ENCODE measurements around the gene KCTD18. TPM values are rescaled to one million over a fixed set of nuclear protein-coding genes. Genes with fewer than 3 reads are reported as not detected.

The KCTD18 gene
- total and polyA plus RNA-seq, 4 donors, result 4.4 to 7.9 (median 6.5) TPM

DNA sequence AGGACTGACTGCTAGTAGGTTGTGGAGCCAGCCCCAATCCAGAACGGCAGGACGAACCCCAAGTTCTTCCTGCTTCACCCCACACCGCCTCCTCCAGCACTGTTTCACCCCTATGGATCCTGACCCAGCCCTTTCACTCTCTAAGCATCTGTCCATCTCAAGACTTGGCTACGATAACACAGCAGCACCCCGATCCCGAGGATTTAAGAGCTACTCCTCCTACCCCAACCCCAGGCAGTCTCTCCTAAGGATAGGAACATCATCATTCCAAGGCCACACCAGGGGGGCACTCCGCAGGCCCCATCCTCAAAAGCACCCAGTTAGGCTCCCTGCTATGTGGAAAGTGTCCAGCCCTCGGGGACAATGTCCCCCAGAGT is 645 bp downstream of the KCTD18 start:
- WGBS, result 46% methylated on average over 8 of the region's 8 CpGs
- DNase-seq (ENCODE audit: low spot score), result no peak
- peak overlapping the region; percentile 51 to 74 for H3K27ac ChIP-seq (ENCODE audit: low read depth in 1 of 2, low read length in 2 of 2)
- H3K9ac ChIP-seq (ENCODE audit: low read depth in 1 of 2, low read length in 2 of 2), result peak overlapping the region; percentile 64 to 90
- no peaks in the 10 kb centered on the region for H3K27me3 ChIP-seq (ENCODE audit: control insufficient read depth in 4 of 4, insufficient read depth in 4 of 4, low read length in 3 of 4)
- peaks cover 0 to 13% (median 8%) of the 10 kb centered on the region in 4 donors for H3K4me1 ChIP-seq (ENCODE audit: control insufficient read depth in 4 of 4, insufficient read depth in 4 of 4, low read length in 3 of 4)
- peak overlapping the region; percentile 61 to 79 (median 76) for H3K4me3 ChIP-seq (ENCODE audit: low read depth in 1 of 3, low read length in 3 of 3)
- peaks cover 1 to 10% (median 5%) of the 10 kb centered on the region in 4 donors for H3K36me3 ChIP-seq (ENCODE audit: control insufficient read depth in 4 of 4, insufficient read depth in 3 of 4, low read depth in 1 of 4, low read length in 3 of 4)
- no peak for TF ChIP-seq YY1 (IDR thresholded peaks at IDR 0.05)
- no peak for TF ChIP-seq GABPA (IDR thresholded peaks at IDR 0.05 in 1 of 2, conservative IDR thresholded peaks at IDR 0.05 in 1 of 2)
- no peak for TF ChIP-seq HNF4G (IDR thresholded peaks at IDR 0.05)
- no peak for TF ChIP-seq EGR1 (IDR thresholded peaks at IDR 0.05; ENCODE audit: low read depth in 2 of 2)
- H3K9me3 ChIP-seq (ENCODE audit: control insufficient read depth in 4 of 4, low read length in 3 of 4), result no peaks in the 10 kb centered on the region

DNA sequence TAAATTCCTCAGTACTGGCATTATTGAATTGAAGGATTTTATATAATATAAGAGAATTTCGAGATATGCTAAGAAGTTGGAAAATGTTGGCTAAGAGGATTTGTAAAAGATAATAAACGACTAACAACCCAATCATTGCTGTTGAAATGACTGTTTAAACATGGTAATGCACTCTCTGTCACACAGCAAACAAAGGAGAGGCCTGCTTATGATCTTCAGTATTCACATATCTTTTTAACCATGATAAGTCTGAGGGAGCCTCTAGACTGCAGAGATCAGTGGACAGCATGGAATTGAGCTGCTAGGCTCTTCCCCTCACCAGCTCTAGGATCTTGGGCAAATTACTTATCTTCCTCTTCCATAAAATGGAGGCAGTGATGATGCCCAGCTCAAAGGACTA is 2.7 kb downstream of the KCTD18 start:
- TF ChIP-seq, protein P1, sequence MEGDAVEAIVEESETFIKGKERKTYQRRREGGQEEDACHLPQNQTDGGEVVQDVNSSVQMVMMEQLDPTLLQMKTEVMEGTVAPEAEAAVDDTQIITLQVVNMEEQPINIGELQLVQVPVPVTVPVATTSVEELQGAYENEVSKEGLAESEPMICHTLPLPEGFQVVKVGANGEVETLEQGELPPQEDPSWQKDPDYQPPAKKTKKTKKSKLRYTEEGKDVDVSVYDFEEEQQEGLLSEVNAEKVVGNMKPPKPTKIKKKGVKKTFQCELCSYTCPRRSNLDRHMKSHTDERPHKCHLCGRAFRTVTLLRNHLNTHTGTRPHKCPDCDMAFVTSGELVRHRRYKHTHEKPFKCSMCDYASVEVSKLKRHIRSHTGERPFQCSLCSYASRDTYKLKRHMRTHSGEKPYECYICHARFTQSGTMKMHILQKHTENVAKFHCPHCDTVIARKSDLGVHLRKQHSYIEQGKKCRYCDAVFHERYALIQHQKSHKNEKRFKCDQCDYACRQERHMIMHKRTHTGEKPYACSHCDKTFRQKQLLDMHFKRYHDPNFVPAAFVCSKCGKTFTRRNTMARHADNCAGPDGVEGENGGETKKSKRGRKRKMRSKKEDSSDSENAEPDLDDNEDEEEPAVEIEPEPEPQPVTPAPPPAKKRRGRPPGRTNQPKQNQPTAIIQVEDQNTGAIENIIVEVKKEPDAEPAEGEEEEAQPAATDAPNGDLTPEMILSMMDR (IDR thresholded peaks at IDR 0.05; ENCODE audit: low read depth, low read length, missing input control), result no peak
- TF ChIP-seq RXRA (IDR thresholded peaks at IDR 0.05) (no peak), FOXA1 (IDR thresholded peaks at IDR 0.05) (no peak), NR2F2 (IDR thresholded peaks at IDR 0.05) (no peak)
- TF ChIP-seq, protein P2, sequence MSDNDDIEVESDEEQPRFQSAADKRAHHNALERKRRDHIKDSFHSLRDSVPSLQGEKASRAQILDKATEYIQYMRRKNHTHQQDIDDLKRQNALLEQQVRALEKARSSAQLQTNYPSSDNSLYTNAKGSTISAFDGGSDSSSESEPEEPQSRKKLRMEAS (IDR thresholded peaks at IDR 0.05), result no peak
- H3K4me3 ChIP-seq (ENCODE audit: low read depth in 1 of 3, low read length in 3 of 3), result no peak overlapping the region
- peaks cover 3 to 17% (median 9%) of the 10 kb centered on the region in 4 donors for H3K36me3 ChIP-seq (ENCODE audit: control insufficient read depth in 4 of 4, insufficient read depth in 3 of 4, low read depth in 1 of 4, low read length in 3 of 4)
- H3K27me3 ChIP-seq (ENCODE audit: control insufficient read depth in 4 of 4, insufficient read depth in 4 of 4, low read length in 3 of 4), result no peaks in the 10 kb centered on the region
- H3K27ac ChIP-seq (ENCODE audit: low read depth in 1 of 2, low read length in 2 of 2), result no peak overlapping the region
- peaks cover 0 to 13% (median 8%) of the 10 kb centered on the region in 4 donors for H3K4me1 ChIP-seq (ENCODE audit: control insufficient read depth in 4 of 4, insufficient read depth in 4 of 4, low read length in 3 of 4)
- no peak for DNase-seq (ENCODE audit: low spot score)
- WGBS, result 56% methylated on average over 2 of the region's 2 CpGs
- no peaks in the 10 kb centered on the region for H3K9me3 ChIP-seq (ENCODE audit: control insufficient read depth in 4 of 4, low read length in 3 of 4)
- no peak overlapping the region for H3K9ac ChIP-seq (ENCODE audit: low read depth in 1 of 2, low read length in 2 of 2)

DNA sequence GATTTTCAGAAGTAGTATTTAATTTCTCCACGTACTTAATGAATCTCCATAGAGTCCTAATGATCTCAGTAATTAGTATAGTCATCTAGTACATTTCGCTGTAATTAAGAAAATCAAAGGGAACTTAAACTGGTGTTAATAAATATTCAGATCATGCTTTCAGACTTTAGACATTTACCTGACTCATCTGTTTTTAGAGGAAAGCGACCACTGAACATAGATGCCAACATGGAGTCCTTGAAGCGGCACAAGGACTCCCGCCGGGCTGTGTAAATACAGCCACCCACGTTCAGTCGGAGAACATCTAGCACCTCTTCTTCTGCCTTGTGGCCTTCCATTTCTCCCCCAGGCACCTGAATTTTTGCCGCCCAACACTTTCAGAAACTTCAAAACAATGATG is 3.2 kb downstream of the KCTD18 start:
- DNase-seq (ENCODE audit: low spot score), result no peak
- no peaks in the 10 kb centered on the region for H3K27me3 ChIP-seq (ENCODE audit: control insufficient read depth in 4 of 4, insufficient read depth in 4 of 4, low read length in 3 of 4)
- WGBS, result 90% methylated on average over 9 of the region's 9 CpGs

More for the DNA sequence above, 3.2 kb downstream of the KCTD18 start:
- Histone ChIP-seq H3K36me3 (ENCODE audit: control insufficient read depth in 4 of 4, insufficient read depth in 3 of 4, low read depth in 1 of 4, low read length in 3 of 4) (peaks cover 3 to 17% (median 9%) of the 10 kb centered on the region in 4 donors), H3K9ac (ENCODE audit: low read depth in 1 of 2, low read length in 2 of 2) (no peak overlapping the region), H3K27ac (ENCODE audit: low read depth in 1 of 2, low read length in 2 of 2) (no peak overlapping the region), H3K4me1 (ENCODE audit: control insufficient read depth in 4 of 4, insufficient read depth in 4 of 4, low read length in 3 of 4) (peaks cover 0 to 13% (median 8%) of the 10 kb centered on the region in 4 donors), H3K4me3 (ENCODE audit: low read depth in 1 of 3, low read length in 3 of 3) (no peak overlapping the region), H3K9me3 (ENCODE audit: control insufficient read depth in 4 of 4, low read length in 3 of 4) (no peaks in the 10 kb centered on the region)
- TF ChIP-seq GABPA (IDR thresholded peaks at IDR 0.05 in 1 of 2, conservative IDR thresholded peaks at IDR 0.05 in 1 of 2) (no peak), TAF1 (conservative IDR thresholded peaks at IDR 0.05) (no peak), RXRA (IDR thresholded peaks at IDR 0.05) (no peak), JUND (IDR thresholded peaks at IDR 0.05) (no peak), RAD21 (IDR thresholded peaks at IDR 0.05) (no peak), NR2F2 (IDR thresholded peaks at IDR 0.05) (no peak), FOXA2 (IDR thresholded peaks at IDR 0.05) (no peak), SP1 (IDR thresholded peaks at IDR 0.05) (no peak), HNF4A (conservative IDR thresholded peaks at IDR 0.05) (no peak)
- TF ChIP-seq, protein P3, sequence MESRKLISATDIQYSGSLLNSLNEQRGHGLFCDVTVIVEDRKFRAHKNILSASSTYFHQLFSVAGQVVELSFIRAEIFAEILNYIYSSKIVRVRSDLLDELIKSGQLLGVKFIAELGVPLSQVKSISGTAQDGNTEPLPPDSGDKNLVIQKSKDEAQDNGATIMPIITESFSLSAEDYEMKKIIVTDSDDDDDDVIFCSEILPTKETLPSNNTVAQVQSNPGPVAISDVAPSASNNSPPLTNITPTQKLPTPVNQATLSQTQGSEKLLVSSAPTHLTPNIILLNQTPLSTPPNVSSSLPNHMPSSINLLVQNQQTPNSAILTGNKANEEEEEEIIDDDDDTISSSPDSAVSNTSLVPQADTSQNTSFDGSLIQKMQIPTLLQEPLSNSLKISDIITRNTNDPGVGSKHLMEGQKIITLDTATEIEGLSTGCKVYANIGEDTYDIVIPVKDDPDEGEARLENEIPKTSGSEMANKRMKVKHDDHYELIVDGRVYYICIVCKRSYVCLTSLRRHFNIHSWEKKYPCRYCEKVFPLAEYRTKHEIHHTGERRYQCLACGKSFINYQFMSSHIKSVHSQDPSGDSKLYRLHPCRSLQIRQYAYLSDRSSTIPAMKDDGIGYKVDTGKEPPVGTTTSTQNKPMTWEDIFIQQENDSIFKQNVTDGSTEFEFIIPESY (IDR thresholded peaks at IDR 0.05), result no peak
- TF ChIP-seq, protein P4, sequence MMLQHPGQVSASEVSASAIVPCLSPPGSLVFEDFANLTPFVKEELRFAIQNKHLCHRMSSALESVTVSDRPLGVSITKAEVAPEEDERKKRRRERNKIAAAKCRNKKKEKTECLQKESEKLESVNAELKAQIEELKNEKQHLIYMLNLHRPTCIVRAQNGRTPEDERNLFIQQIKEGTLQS (IDR thresholded peaks at IDR 0.05), result no peak
